ENCODE measurements around the gene MESP2.

MESP2 gene

DNA sequence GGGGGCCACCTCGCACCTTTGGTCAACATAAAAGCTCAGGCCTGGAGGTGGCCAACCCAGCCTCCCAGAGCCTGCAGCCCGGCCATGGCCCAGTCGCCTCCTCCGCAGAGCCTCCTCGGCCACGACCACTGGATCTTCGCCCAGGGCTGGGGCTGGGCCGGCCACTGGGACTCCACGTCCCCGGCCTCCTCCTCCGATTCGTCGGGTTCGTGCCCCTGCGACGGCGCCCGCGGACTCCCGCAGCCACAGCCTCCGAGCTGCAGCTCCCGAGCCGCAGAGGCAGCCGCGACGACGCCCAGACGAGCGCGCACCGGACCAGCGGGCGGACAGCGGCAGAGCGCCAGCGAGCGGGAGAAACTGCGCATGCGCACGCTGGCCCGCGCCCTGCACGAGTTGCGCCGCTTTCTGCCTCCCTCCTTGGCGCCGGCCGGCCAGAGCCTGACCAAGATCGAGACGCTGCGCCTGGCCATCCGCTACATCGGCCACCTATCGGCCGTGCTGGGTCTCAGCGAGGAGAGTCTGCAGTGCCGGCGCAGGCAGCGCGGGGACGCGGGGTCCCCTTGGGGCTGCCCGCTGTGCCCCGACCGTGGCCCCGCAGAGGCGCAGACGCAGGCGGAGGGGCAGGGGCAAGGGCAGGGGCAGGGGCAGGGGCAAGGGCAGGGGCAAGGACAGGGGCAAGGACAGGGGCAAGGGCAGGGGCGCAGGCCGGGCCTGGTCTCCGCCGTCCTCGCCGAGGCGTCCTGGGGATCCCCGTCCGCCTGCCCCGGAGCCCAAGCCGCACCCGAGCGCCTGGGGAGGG, at the start of gene MESP2:
MESP2 (plus strand) TSS at position 59 of the 799 bp plus-strand sequence; CDS start at position 85, 26 bp downstream.
- DNase-seq: peak; percentile 14

DNA sequence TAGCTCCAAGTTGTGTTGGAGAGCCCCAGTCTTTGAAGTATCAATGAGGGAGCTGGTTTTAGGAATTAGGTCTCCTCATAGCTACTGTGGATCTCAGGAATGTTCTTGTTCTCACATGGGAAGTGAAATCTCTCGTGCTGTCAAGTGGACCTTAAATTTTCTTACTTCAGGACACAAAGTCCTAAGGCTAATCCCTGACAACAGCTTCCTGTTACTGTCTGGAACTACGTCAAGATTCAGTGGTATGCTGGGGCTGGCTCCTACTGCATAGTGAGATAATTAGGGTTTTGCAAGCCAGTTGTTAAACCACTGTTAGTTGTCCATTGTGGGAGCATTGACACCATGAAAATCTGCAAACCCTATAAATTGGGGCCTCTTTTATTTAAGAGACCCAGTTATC, 47.9 kb upstream of the MESP2 start:
- no peak for DNase-seq

GRCh38 chr15:89731275-89731674, 44.9 kb upstream of the MESP2 start:
- DNase-seq: no peak

DNA sequence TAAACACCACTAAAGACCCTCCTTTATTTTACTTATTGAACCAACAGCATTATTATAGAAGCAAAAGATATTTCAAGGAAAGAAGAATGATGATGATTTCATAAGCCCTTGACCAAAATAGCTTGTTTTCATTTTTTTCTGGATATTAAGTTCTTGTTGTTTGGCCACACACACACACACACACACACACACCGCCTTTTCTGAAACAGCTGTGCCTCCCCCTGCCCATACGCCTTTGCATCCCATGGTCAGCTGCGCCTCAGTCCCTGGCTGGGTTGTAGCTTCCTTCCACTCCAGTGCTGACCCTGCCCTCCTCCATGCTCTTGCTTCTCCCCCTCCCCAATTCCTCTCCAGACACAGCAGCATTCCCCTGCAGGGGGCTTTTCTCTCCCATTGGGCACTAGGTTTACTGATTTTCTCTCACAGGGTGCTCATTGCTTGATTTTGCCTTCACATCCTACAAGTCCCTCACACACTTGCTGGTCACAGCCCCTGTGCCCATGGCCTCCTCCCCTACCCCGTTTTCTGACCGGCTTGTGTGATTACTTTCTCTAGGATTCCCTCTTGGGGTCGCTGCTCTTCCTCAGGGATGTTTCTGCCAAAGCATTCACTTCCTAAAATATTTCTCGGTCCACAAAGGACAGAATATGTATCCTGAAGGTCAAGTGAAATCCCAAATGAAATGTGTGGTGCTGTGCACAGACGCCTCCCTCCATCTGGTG, 43.5 kb upstream of the MESP2 start:
- no peak for DNase-seq

- no peak for DNase-seq
Observed at GRCh38 chr15:89735773-89736172, 40.4 kb upstream of the MESP2 start.

- peak; percentile 27 for DNase-seq
Observed at GRCh38 chr15:89740137-89740536, 36.0 kb upstream of the MESP2 start.

GRCh38 chr15:89743011-89743410, 33.1 kb upstream of the MESP2 start:
- no peak for DNase-seq

DNA sequence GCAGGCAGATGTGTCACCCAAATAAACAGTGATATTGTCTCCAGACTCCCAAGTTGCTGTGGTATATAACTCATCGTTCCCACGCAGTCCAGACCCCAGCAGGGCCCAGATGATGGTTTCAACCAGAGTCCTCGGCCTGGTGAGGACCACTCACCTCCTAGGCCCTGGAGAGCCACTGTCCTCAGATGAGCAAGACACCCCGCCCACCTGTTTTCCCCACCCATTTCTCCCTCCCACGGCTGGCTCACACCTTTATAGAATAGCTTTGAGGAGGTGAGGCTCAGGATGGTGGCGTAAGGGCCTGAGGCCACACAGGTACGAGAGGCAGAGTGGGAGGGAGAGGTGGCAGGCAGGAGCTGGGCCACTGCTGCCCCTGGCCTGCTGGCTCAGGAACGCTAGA, 32.5 kb upstream of the MESP2 start:
- no peak for DNase-seq

GRCh38 chr15:89745131-89745530, 31.0 kb upstream of the MESP2 start:
- no peak for DNase-seq

DNA sequence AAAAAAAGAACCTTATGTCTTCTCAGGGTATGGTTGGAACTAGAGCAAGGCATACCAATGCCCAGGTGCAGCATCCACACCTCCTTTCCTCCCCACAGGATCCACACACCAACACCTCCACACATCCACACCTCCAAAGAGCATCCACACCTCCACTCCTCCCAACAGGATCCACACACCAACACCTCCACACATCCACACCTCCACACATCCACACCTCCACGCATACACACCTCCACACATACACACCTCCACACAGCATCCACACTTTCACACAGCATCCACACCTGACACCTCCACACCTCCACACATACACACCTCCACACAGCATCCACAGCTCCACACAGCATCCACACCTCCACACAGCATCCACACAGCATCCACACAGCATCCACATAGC, 30.4 kb upstream of the MESP2 start:
- DNase-seq: no peak

DNA sequence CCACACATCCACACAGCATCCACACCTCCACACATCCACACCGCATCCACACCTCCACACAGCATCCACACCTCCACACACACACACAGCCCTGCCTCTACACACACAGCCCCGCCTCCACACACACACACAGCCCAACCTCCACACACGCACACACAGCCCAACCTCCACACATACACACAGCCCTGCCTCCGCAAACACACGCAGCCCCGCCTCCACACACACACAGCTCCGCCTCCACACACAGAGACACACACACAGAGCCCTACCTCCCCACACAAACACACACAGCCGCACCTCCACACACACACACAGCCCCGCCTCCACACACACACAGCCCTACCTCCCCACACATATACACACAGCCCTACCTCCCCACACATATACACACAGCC, 29.7 kb upstream of the MESP2 start:
- DNase-seq: no peak

GRCh38 chr15:89747708-89748682, 28.1 kb upstream of the MESP2 start:
- DNase-seq: no peak

DNA sequence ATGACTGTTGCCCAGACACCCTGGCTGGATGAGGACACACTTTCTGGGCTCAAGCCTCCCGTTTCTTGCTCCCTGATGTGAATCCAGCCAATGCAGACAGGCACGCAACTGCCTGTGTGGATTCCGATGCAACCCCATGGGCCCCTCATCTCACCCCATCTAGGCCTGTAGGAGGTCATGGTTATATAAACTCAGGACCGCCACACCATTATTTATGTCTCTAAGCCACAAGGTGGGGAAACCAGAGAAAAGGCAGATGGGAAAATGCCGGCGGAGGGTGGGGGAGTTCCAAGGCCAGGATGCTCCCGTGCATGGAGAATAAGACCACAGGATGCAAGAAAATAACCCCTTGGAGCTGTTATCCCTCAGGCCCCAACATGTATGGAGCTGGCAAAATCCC, 27.1 kb upstream of the MESP2 start:
- DNase-seq: no peak

GRCh38 chr15:89749526-89749925, 26.6 kb upstream of the MESP2 start:
- no peak for DNase-seq

- DNase-seq: no peak
Observed at GRCh38 chr15:89749951-89750559, 26.1 kb upstream of the MESP2 start.

DNA sequence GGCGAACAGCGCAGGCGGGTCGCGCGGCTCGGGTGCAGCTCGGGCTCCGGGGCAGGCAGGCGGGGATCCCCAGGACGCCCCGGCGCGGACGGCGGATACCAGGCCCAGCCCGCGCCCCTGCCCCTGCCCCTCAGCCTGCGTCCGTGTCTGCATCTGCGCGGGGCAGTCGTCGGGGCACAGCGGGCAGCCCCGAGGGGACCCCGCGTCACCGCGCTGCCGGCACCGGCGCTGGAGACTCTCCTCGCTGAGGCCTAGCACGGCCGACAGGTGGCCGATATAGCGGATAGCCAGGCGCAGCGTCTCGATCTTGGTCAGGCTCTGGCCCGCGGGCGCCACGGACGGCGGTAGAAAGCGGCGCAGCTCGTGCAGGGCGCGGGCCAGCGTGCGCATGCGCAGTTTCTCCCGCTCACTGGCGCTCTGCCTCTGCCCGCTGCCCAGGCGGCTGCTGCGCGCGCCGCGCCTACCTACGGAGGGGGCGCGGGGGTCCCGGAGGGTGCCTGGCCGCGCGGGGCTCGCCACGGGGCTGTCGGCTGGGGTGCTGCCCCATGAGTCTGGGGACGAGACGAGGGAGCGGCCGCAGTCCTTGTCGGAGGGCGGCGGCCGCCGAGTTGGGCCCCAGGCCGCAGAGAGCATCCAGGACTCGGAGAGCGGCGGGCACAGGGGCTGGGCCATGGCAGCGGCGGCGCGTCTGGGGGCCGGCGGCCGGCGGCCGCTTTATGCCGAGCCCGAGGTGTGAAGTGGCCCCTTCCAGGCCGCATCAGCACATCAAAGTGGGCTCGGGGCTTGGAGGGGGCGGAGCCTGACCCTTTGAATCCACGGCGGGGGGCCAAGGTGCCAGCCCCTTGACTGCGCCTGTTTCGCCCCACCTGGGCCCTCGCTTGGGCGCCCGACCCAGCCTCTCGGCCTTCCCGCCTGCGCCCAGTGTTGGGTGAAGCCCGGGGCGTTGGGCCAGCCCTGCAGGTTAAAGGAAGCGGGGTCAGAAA, 25.3 kb upstream of the MESP2 start, which contains the start of gene MESP1:
MESP1 (minus strand) TSS at position 690 of the 983 bp plus-strand sequence; CDS start at position 672, 18 bp downstream.
- DNase-seq: peak; percentile 80

- DNase-seq: no peak
Observed at GRCh38 chr15:89751748-89752147, 24.4 kb upstream of the MESP2 start.

- DNase-seq: no peak
Observed at GRCh38 chr15:89753855-89754254, 22.3 kb upstream of the MESP2 start.

- no peak for DNase-seq
Observed at GRCh38 chr15:89754361-89755154, 21.6 kb upstream of the MESP2 start.

DNA sequence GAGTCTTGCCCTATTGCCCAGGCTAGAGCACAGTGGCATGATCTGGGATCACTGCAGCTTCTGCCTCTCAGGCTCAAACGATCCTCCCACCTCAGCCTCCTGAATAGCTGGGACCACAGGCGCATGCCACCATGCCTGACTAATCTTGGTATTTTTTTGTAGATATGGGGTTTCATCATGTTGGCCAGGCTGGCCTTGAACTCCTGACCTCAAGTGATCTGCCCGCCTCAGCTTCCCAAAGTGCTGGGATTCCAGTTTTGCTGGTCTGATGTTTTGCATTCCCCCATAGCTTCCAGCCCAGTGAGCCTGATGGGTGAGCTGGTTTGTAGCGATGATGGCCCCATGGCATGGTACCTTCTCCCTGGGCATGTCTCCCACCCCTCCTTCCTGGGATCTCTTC, 20.4 kb upstream of the MESP2 start:
- no peak for DNase-seq

Measured in NCI-H524 treated with DMSO at 0.1 percent for 48 hours (cell line).